Measurements from ENCODE around the gene CPLX3. TPM values are rescaled to one million over a fixed set of nuclear protein-coding genes. Genes with fewer than 3 reads are reported as not detected.
"Not testable (repeated sequence)": the region's sequence is repeated elsewhere in the genome, so short reads cannot be mapped to it uniquely, and the experiment has no call there.

The CPLX3 gene
- 0.07 TPM in 1 of 2 replicates, not detected in the other for total RNA-seq (2014; rRNA removed; shearing (Covaris generic))
- polyA plus RNA-seq (2014; cell fraction: nucleus; rRNA removed): not detected in 2 replicates

DNA sequence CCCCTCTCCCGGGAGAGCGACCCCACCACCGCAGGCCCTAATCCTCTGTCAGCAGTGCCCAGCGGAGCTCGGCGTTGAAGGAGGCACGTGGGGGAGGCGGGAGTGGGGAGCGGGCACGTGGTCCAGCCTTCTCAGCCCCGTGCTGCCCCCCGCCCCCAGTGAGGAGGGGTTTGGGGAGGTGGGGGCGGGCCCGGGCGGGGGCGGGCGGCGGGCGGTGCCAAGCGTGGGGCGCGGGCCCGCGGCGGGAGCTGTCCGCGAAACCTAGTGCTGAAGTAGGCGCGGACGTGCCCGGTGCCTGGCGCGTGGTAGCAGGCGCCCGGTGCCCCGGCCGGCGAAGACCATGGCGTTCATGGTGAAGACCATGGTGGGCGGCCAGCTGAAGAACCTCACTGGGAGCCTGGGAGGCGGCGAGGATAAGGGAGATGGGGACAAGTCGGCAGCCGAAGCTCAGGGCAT lies at the start of gene CPLX3:
Gene CPLX3 (plus strand): TSS at position 264 of the 456 bp plus-strand sequence. CDS start 77 bp downstream, at position 341.
- peak; percentile 9 for DNase-seq (ENCODE audit: extremely low read depth, low read depth)

- DNase-seq (ENCODE audit: extremely low read depth, low read depth): peak; percentile 85
Measured at GRCh38 chr15:74776821-74777768, 49.3 kb upstream of the CPLX3 start.

GRCh38 chr15:74777769-74778598 lies 48.4 kb upstream of the CPLX3 start:
- DNase-seq (ENCODE audit: extremely low read depth, low read depth): no peak

DNA sequence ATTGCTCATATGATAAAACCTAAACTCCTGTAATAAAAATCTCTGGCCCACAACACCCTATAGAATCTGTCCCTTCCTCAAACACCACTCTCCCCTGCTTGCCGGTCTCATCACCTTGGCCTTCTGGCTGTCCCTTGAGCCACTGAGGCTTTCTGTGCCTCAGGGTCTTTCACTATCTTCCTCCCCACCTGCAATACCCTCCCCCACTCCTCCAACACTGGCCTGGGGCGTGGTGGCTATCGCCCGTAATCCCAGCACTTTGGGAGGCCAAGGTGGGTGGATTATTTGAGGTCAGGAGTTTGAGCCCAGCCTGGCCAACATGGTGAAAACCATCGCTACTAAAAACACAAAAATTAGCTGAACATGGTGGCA lies 47.8 kb upstream of the CPLX3 start:
- DNase-seq (ENCODE audit: extremely low read depth, low read depth): no peak

GRCh38 chr15:74779162-74779648 lies 47.2 kb upstream of the CPLX3 start:
- no peak for DNase-seq (ENCODE audit: extremely low read depth, low read depth)

DNA sequence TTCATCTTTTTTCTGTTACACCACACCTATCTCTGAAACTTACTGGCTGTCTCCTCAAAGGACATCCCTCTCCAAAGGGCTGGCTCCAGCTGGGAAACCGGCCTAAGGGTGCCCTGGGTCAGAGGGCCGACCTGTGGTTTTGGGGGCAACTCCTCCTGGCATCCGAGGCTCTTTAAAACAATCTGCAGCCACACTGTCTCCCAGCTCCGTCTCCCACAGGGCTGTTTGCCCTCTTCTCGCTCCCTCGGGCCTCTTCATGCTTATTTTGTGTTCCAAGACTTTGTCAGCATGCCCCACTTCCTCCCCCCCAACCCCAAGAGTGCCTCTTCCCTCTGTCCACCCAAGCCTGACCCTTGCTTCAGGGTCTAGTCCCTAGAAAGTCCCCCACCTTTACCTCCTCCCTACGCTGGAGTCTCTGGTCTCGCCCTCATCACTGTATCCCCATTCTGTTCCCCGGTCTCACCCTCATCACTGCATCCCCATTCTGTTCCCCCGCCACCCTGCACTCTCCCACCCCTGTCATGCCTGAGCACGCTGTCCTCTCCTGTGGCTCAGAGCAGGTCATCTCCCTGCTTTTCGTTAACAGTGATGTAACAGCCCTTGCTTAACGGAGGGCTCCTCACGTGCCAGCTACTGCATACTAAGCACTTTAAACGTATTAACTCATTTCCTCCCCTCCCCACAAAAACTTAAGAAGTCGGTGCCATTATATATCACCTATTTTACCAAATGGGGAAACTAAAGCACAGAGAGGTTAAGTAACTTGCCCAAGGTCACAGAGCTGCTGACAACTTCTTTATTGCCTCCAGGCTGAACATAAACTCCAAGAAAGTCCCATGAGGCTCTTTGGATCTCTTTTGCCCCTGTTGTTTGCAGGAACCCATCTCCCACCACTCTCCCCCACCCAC lies 45.6 kb upstream of the CPLX3 start:
- no peak for DNase-seq (ENCODE audit: extremely low read depth, low read depth)

DNA sequence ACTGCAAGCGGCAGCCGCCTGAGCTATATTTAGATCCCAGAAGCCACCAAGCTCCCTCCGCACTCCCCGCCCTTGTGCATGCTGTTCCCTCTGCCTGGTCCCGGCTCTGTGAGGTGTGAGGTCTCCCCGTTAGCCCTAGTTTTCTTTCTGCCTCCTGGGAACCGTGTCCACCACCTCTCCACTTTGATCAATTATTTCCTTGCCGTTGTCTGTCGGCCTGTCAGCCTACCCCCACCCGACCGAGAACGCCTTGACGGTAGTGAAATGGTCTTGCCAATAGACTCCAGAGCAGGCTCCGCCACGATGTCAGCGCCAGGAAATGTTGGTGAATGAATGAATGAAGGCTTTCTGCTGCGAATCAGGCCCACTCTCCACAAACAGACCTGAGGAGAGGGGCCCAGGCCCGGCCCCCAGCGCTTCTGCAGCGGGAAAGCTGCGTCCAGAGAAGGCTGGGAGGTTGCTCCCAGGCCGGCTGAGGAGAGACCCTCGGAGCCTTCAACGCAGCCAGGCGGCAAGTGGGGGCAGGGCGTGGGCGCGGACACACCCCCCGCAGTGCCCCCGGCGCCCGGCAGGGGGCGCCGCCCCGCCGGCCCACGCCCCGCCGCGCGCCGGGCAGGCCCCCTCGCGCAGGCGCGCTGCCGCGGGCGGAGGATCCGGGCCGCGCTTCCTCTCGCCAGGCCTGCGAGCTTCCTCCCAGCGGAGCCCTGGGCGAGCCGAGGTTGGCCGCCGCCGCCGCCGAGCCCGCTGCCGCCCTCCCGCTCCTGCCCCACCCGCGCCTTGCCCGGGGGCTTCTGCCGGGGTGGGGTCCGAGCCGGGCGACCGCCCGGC lies 44.8 kb upstream of the CPLX3 start, which contains the start of gene CSK:
Gene CSK (plus strand): TSS at position 650 of the 828 bp plus-strand sequence. CDS start 16,218 bp downstream, outside the sequence.
- DNase-seq (ENCODE audit: extremely low read depth, low read depth): peak; percentile 52

DNA sequence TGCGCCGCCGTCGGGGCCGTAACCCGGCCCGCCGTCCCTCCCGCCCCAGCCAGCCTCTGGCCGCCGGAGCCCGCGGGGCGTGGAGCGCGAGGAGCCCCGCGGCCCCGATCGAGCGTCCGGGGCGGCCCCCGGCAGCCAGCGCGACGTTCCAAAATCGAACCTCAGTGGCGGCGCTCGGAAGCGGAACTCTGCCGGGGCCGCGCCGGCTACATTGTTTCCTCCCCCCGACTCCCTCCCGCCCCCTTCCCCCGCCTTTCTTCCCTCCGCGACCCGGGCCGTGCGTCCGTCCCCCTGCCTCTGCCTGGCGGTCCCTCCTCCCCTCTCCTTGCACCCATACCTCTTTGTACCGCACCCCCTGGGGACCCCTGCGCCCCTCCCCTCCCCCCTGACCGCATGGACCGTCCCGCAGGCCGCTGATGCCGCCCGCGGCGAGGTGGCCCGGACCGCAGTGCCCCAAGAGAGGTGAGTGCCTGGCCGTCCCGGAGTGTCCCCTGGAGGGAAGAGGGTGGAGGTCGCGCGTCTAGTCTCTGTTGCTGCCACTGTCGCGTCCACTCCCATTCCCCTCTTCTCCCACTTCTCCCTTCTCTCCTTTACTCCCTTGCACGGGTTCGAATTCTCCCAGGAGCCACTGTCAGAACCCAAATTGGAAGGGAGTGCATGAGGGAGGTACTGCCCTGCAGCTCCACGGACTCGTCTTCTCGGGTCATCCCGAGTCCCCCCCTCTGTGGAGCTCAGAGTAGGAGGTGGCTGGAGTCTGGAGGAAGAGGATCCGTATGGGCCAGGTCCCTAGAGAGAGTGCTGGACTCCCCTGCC lies 44.0 kb upstream of the CPLX3 start:
- no peak for DNase-seq (ENCODE audit: extremely low read depth, low read depth)

- no peak for DNase-seq (ENCODE audit: extremely low read depth, low read depth)
Measured at GRCh38 chr15:74783072-74783807, 43.2 kb upstream of the CPLX3 start.

- DNase-seq (ENCODE audit: extremely low read depth, low read depth): no peak
Measured at GRCh38 chr15:74783808-74784175, 42.6 kb upstream of the CPLX3 start.

GRCh38 chr15:74784426-74785193 lies 41.8 kb upstream of the CPLX3 start:
- no peak for DNase-seq (ENCODE audit: extremely low read depth, low read depth)

- DNase-seq (ENCODE audit: extremely low read depth, low read depth): no peak
Measured at GRCh38 chr15:74785194-74786032, 41.0 kb upstream of the CPLX3 start.

DNA sequence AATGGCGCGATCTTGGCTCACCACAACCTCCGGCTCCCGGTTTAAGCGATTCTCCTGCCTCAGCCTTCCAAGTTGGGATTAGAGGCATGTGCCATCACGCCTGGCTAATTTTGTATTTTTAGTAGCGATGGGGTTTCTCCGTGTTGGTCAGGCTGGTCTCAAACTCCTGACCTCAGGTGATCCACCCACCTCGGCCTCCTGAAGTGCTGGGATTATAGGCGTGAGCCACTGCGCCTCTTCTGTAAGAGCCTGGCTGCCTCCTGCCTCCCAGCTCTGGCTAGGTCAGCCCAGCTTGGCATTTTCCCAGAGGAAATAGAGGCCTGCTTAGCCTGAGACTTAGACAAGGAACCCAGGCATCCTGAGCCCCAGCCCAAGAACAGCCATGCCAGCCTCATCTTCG lies 40.3 kb upstream of the CPLX3 start:
- DNase-seq (ENCODE audit: extremely low read depth, low read depth): not testable (repeated sequence)

DNA sequence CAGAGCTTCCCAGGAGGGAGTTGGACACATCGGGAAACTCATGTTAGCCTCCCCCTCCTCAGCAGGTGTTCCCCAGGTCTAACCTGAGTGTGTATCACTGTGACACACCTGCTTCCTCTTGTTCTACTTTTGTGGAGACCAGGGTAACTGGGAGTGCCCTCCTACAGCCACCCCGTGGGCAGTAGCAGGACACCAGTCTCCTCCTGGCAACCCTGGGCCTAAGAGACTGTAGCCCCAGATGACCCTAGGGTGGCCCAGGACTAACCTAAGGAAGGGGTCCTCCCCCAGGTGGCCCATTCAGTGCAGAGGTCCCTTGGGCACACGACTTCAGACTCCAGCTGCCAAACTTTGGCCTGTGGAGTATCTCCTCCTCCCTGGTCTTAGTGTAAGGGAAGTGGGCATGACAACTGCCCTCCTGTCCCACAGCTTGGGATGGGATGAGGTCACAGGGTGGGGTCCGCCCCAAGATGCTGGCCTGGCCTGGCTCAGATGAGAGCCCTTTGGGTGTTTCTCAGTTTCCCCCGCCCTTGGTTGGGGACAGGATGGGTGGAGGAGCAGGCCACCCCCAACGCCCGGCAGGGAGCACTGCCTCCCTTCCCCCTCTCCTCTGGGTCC lies 39.8 kb upstream of the CPLX3 start:
- DNase-seq (ENCODE audit: extremely low read depth, low read depth): no peak
